Sigmoid colon (tissue), 4 donors: ENCODE data around the gene SPATA17.

Experiments used
- EP300 ChIP-seq, 4 donors: sonication (generic); formaldehyde crosslinking; IDR thresholded peaks; one replicate each; pipeline ENCODE4 v1.6.1; 2017; ENCODE audit warnings: antibody characterized with exemption in 4 of 4
- POLR2AphosphoS5 ChIP-seq, 4 donors: sonication (generic); formaldehyde crosslinking; IDR thresholded peaks; one replicate each; pipeline ENCODE4 v1.6.1; 2017; ENCODE audit warnings: antibody characterized with exemption in 4 of 4
- TF ChIP-seq, protein P1 (sequence below), 4 experiments: fragments of 450-650 bp in 3 of 4; fragments of 200-600 bp in 1 of 4; IDR thresholded peaks; one replicate each; pipeline ENCODE4 v1.5.1; 2016 to 2019; ENCODE audit warnings: antibody characterized with exemption in 4 of 4, mild to moderate bottlenecking in 3 of 4, moderate library complexity in 2 of 4

GRCh38 chr1:217776693-217777092 lies 145.5 kb downstream of the SPATA17 start:
- TF ChIP-seq, protein P1, sequence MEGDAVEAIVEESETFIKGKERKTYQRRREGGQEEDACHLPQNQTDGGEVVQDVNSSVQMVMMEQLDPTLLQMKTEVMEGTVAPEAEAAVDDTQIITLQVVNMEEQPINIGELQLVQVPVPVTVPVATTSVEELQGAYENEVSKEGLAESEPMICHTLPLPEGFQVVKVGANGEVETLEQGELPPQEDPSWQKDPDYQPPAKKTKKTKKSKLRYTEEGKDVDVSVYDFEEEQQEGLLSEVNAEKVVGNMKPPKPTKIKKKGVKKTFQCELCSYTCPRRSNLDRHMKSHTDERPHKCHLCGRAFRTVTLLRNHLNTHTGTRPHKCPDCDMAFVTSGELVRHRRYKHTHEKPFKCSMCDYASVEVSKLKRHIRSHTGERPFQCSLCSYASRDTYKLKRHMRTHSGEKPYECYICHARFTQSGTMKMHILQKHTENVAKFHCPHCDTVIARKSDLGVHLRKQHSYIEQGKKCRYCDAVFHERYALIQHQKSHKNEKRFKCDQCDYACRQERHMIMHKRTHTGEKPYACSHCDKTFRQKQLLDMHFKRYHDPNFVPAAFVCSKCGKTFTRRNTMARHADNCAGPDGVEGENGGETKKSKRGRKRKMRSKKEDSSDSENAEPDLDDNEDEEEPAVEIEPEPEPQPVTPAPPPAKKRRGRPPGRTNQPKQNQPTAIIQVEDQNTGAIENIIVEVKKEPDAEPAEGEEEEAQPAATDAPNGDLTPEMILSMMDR (IDR thresholded peaks at IDR 0.05) = no peak
- TF ChIP-seq POLR2AphosphoS5 (IDR thresholded peaks at IDR 0.05) (no peak), EP300 (IDR thresholded peaks at IDR 0.05) (no peak)
